ENCODE data around the gene HYCC2. TPM values are rescaled to one million over a fixed set of nuclear protein-coding genes. Genes with fewer than 3 reads are reported as not detected.
"Not testable (repeated sequence)": the region's sequence is repeated elsewhere in the genome, so short reads cannot be mapped to it uniquely, and the experiment has no call there.

HYCC2 gene
- total RNA-seq, 4 donors from 2014 or later, result 2.8 to 36.3 (median 21.1) TPM

DNA sequence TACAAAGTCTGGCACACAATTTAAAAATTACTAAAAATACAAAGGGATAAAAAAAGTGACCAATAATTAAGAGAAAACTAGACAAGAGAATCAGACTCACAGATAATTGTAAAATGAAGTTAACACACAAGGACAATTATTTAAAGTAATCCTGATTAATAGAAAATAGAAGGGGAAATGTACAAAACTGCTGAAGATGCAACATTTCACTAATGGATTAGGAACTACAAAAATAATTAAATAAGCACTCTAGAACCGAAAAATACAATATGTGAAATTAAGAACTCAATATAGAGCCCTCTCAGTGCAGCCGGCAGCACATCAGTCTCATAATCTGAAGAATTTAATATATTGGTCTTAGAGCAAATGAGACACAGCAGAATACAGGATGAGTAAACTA, 24.6 kb downstream of the HYCC2 start:
- Histone ChIP-seq H3K27me3 (no peaks in the 10 kb centered on the region), H3K4me3 (no peak overlapping the region)
- intact Hi-C loops (cut with DNase I; ENCODE audit: low total_unique reads), result no loop called here

DNA sequence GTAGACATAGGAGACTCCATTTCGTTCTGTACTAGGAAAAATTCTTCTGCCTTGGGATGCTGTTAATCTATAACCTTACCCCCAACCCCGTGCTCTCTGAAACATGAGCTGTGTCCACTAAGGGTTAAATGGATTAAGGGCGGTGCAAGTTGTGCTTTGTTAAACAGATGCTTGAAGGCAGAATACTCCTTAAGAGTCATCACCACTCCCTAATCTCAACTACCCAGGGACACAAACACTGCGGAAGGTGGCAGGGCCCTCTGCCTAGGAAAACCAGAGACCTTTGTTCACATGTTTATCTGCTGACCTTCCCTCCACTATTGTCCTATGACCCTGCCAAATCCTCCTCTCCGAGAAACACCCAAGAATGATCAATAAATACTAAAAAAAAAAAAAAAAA, 28.4 kb downstream of the HYCC2 start:
- intact Hi-C loops (cut with DNase I; ENCODE audit: low total_unique reads); H3K27ac ChIP-seq; H3K4me1 ChIP-seq; DNase-seq; H3K27me3 ChIP-seq; H3K9me3 ChIP-seq; H3K4me3 ChIP-seq; H3K36me3 ChIP-seq: not testable (repeated sequence)

More for the DNA sequence above, 24.6 kb downstream of the HYCC2 start:
- no peaks in the 10 kb centered on the region for H3K9me3 ChIP-seq
- no peaks in the 10 kb centered on the region for H3K36me3 ChIP-seq
- no peaks in the 10 kb centered on the region for H3K4me1 ChIP-seq
- no peak overlapping the region for H3K27ac ChIP-seq
- TF ChIP-seq, protein P1, sequence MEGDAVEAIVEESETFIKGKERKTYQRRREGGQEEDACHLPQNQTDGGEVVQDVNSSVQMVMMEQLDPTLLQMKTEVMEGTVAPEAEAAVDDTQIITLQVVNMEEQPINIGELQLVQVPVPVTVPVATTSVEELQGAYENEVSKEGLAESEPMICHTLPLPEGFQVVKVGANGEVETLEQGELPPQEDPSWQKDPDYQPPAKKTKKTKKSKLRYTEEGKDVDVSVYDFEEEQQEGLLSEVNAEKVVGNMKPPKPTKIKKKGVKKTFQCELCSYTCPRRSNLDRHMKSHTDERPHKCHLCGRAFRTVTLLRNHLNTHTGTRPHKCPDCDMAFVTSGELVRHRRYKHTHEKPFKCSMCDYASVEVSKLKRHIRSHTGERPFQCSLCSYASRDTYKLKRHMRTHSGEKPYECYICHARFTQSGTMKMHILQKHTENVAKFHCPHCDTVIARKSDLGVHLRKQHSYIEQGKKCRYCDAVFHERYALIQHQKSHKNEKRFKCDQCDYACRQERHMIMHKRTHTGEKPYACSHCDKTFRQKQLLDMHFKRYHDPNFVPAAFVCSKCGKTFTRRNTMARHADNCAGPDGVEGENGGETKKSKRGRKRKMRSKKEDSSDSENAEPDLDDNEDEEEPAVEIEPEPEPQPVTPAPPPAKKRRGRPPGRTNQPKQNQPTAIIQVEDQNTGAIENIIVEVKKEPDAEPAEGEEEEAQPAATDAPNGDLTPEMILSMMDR (IDR thresholded peaks at IDR 0.05), result no peak
- no peak for TF ChIP-seq POLR2A (IDR thresholded peaks at IDR 0.05)
- DNase-seq, result no peak

- H3K36me3 ChIP-seq; H3K27ac ChIP-seq; H3K27me3 ChIP-seq; H3K4me3 ChIP-seq; H3K9me3 ChIP-seq; intact Hi-C loops (cut with DNase I; ENCODE audit: low total_unique reads); H3K4me1 ChIP-seq; DNase-seq: not testable (repeated sequence)
Observed at GRCh38 chr2:201042451-201042850, 29.0 kb downstream of the HYCC2 start.

DNA sequence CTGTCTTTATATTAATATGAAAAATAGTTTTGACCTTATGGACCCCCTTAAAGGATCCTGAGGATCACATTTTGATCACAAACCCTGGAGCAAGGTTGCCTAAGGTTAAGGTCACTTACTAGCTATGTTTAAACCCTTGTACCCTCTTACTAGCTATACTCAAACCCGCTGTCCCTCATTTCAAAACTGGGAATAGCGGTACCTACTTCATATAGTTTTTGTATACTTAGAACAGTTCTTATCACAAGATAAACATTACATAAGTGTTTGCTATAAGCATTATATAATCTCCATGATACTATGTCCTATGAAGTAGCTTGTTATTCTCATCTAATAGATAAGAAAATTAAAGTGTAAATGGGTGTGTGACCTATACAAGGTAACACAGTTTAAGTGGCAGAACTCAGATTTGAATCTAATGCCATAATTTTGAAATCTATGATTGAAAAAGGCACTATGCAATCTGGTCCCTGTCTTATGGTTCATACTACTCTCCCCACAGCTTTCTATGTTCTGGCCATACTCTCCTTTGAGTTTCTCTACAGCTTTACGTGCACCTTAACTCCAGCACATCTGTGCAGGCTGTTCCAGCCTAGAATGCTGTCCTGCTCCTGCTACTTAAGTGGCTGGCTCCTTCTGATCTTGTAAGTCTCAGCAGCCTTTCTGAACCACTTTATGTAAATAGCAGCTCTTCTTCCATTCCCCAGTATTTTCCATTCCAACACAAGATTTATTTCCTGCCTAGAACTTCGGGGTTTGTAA, 30.4 kb downstream of the HYCC2 start:
- Histone ChIP-seq H3K4me3 (no peak overlapping the region), H3K4me1 (no peaks in the 10 kb centered on the region), H3K27ac (no peak overlapping the region), H3K36me3 (no peaks in the 10 kb centered on the region), H3K27me3 (no peaks in the 10 kb centered on the region), H3K9me3 (no peaks in the 10 kb centered on the region)
- no peak for TF ChIP-seq POLR2A (IDR thresholded peaks at IDR 0.05)
- TF ChIP-seq, protein P1 (IDR thresholded peaks at IDR 0.05), result no peak
- no peak for DNase-seq
- intact Hi-C loops (cut with DNase I; ENCODE audit: low total_unique reads), result no loop called here

DNA sequence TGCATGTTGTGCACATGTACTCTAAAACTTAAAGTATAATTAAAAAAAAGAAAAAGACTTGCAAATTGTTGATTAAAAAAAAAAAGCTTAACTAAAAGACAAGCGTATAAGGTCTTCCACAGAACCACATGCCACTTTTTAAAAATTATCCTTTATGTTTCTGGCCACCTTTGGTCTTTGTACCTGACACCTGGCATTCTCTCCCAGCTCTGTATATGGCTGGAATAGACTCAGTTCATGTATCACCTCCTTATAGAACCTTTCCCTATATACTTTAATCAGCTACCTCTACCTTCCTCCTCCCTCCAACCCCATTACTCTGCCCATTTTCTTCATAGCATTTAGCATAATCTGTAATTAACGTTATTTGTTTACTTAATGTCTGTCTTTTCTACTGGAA, 32.6 kb downstream of the HYCC2 start:
- TF ChIP-seq POLR2A (IDR thresholded peaks at IDR 0.05), result no peak
- TF ChIP-seq, protein P1 (IDR thresholded peaks at IDR 0.05), result no peak
- no peak overlapping the region for H3K27ac ChIP-seq
- no peaks in the 10 kb centered on the region for H3K36me3 ChIP-seq
- DNase-seq, result no peak
- H3K4me1 ChIP-seq, result no peaks in the 10 kb centered on the region
- no peaks in the 10 kb centered on the region for H3K9me3 ChIP-seq
- no peaks in the 10 kb centered on the region for H3K27me3 ChIP-seq
- no peak overlapping the region for H3K4me3 ChIP-seq
- intact Hi-C loops (cut with DNase I; ENCODE audit: low total_unique reads), result no loop called here

DNA sequence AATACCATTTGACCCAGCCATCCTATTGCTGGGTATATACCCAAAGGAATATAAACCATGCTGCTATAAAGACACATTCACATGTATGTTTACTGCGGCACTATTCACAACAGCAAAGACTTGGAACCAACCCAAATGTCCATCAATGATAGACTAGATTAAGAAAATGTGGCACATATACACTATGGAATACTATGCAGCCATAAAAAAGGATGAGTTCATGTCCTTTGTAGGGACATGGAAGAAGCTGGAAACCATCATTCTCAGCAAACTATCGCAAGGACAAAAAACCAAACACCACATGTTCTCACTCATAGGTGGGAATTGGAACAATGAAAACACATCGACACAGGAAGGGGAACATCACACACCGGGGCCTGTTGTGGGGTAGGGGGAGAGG, 33.1 kb downstream of the HYCC2 start:
- intact Hi-C loops (cut with DNase I; ENCODE audit: low total_unique reads); H3K9me3 ChIP-seq; H3K36me3 ChIP-seq; H3K4me1 ChIP-seq; H3K27me3 ChIP-seq; H3K4me3 ChIP-seq; DNase-seq; H3K27ac ChIP-seq: not testable (repeated sequence)

GRCh38 chr2:201034355-201034754, 37.1 kb downstream of the HYCC2 start:
- H3K9me3 ChIP-seq; H3K27me3 ChIP-seq; DNase-seq; H3K27ac ChIP-seq; H3K36me3 ChIP-seq; H3K4me1 ChIP-seq; intact Hi-C loops (cut with DNase I; ENCODE audit: low total_unique reads); H3K4me3 ChIP-seq: not testable (repeated sequence)
